Stimulated activated CD8-positive, alpha-beta memory T cell treated with anti-CD3 and anti-CD28 coated beads, Interleukin-7, amount 100 ng/mL, for 24 hours (primary cell): ENCODE data around the gene LSM7.

ENCODE experiments used
- DNase-seq: peaks from one replicate; pipeline ENCODE4 v3.0.0-alpha.2; 2020; ENCODE audit warnings: low read depth

The LSM7 gene

DNA sequence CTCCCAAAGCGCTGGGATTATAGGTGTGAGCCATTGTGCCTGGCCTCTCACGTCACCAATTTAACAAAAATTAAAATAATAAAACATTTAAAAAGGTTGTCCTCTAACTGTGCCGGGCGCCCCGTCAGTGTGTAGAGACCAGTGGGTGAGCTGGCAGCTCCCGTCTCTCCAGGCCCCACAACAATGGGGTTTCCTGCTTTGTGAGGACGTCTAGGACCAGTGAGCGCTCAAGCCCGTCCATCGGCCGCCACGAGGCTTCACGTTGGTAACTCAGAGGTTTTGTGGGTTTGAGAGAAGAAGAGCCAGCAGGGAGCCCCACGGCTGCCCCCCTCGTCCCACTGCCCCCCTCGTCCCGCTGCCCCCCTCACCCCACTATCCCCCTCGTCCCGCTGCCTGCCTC lies 4.7 kb downstream of the LSM7 start:
- no peak for DNase-seq

DNA sequence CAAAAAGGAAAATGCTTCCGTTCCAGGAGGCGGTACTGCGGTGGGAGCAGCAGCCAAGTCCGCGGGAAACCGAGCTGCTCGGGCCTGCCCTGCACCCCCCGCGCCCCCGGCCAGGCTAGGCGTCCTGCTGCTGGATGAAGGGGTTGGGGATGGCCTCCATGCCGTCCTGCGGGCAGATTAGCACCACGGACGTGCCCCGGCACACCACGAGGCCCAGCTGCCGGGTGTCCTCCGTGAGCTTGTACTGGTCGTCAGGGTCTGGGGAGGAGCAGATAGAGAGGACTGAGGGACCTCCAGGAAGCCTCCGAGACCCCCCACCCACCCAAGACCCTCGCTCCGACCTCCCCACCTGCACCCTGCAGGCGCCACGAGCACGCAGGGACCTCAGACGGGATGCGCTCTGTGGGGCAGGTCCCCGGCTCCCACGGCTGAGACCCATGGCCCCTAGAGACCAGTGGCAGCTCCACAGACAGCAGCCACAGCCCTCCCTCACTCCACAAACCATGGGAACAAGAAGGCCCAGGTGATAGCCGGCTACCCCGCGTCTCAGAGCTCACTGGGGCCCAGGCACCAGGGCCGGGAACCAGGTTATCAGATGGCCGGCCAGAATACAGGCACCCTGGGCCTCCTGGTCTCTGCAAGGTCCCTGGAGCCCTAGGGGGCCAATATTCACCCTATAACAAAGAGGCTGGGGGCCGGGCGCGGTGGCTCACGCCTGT lies 6.7 kb downstream of the LSM7 start:
- DNase-seq, result no peak

DNA sequence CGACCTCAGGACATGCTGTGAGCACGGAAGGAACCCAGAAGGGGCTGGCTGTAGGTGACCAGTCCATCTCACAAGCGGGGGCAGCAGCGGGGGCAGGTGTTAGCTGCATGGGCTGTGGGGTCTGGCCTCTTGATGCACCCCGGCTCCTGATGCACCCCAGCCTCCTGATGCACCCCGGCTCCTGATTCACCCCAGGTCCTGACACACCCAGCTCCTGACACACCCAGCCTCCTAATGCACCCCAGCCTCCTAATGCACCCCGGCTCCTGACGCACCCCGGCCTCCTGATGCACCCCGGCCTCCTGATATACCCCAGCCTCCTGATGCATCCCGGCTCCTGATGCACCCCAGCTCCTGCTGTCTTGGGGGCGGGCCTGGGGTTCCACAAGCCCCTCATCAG lies 7.4 kb downstream of the LSM7 start:
- DNase-seq, result no peak

DNA sequence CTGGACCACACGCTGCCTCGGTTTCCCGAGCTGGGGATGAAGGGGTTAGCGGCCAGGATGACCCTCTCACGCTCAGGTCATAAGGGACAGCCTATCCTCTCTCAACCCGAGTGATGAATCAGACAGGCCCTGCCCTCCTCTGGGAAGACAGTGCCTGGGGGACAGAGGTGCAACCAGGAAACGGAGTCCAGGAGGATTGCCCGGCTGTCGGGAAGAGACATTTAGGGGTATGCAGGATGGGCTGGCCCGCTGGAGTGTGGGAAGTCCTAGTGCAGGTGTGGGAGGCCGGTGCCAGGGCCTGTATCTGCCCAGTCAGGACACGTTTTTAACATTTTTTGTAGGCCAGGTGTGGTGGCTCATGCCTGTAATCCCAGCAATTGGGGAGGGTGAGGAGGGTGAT lies 8.3 kb downstream of the LSM7 start:
- DNase-seq, result no peak

DNA sequence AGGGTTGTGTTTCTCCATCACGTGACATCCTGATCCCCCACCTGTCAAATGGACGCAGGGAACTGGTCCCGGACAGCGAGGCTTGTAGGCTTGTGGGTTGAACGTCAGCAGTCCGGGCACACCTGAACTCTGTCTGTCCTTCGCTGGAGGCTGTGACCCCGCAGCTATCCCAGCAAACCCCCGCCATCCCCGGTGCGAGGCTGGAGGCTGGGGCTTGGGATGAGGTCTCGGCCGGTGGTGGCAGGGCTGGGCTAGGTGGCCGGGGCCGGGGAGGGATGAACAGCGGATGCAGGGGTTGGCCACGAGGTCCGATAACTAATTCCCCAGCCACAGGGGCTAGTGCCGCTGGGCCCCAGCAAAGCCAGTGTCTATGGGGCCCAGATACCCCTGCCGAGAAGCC lies 8.8 kb downstream of the LSM7 start:
- DNase-seq, result no peak

DNA sequence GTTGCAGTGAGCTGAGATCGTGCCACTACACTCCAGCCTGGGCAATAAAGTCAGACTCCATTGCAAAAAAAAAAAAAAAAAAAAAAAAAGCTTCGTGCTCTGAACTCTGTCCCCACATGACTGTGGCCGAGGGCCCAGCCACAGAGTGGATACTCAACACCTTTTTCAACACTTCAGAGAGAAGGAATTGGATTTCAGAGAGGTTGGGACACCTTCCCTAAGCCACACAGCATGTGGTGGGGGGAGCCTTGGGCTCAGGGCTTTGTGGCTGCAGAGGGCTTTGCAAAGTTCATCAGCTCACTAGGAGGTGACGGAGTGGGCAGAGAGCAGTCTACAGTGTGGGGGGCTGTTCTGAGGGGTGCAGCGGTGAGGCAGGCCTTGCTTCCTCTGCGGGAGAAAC lies 9.5 kb downstream of the LSM7 start:
- DNase-seq, result no peak

DNA sequence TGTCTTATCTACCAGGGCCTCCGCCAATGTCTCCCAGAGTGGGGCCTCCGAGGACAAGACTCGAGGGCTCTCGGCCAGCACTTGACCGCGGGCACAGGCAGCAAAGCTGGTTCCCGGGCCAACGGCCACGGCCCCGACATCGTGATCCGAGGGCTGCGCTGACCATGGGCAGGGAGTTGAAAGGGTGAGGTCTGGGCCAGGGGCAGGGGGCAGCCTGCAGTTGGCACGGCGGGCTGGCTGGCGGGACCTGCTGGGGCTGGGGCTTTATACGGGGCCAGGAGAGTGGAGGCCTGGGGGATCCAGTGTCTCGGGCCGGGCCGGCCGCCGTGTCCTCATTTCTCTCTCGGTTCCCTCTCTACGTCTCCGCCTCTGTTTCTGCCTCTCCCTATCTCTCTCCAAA lies 10.6 kb downstream of the LSM7 start:
- no peak for DNase-seq

DNA sequence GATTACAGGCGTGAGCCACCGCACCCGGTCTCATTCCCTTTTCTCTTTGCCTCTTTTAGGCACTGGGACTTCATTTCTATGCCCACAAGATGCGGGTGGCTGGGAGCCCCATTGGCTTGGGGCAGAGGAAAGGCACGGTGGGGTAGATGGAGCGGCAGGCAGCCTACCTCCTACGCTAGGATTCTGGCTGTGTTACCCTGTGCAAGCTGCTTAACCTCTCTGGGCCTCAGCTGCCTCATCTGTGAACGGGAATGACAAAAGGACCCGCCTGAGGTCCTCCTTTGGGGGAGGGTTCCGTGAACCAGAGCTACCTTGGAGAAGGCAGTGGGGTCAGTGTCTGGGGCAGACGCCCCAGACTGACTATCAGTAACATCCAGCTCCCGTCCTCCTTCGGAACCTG lies 11.1 kb downstream of the LSM7 start:
- no peak for DNase-seq

DNA sequence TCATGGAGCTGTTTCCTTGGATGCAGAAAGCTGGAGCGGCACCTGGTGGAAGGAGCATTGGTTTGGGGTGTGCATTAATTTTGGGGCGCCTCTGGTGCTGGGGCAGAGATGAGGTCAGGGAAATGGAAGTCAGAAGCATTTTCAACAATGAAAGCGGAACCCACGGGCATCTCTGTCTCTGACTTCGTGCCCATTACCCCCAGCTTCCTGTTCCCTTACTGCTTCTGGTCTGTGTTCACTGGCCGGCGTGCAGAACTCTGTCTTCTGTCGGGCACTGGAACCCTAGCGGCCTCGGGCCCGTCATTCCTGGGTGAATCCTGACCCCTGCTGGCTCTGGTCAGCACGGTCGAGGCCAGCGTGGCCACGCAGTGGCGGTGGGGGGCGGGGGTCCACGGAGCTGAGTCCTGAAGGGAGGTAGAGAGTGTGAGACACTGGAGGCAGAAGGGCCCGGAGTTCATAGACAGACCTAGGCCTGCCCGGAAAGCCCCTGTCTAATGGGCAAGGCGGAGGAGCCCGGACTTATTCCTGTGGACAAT lies 12.5 kb downstream of the LSM7 start:
- DNase-seq, result no peak

DNA sequence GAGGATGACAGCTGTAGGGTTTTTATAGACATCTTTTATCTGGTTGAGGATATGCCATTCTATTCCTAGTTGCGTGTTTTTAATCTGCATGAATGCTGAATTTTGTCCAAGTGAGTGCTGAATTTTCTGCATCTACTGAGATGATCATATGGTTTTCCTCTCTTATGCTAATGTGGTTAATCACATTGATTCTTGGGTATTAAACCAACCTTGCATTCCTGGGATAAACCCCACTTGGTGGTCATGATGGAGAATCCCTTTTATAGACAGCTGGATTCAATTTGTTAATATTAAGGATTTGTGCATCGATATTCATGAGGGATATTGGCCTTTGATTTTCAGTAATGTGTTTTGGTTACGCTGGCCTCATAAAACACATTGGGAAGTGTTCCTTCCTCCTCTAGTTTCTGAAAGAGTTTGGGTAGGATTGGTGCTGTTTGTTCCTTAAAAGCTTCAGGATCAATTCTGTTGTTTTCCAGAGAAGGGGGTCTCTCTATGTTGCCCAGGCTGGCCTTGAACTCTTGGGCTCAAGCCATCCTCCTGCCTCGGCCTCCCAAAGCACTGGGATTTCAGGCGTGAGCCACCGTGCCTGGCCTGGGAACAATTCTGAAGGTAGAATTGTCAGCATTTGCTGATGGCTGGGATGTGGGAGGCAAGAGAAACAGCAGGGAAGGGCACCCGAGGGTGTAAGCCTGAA lies 13.1 kb downstream of the LSM7 start:
- DNase-seq, result no peak

DNA sequence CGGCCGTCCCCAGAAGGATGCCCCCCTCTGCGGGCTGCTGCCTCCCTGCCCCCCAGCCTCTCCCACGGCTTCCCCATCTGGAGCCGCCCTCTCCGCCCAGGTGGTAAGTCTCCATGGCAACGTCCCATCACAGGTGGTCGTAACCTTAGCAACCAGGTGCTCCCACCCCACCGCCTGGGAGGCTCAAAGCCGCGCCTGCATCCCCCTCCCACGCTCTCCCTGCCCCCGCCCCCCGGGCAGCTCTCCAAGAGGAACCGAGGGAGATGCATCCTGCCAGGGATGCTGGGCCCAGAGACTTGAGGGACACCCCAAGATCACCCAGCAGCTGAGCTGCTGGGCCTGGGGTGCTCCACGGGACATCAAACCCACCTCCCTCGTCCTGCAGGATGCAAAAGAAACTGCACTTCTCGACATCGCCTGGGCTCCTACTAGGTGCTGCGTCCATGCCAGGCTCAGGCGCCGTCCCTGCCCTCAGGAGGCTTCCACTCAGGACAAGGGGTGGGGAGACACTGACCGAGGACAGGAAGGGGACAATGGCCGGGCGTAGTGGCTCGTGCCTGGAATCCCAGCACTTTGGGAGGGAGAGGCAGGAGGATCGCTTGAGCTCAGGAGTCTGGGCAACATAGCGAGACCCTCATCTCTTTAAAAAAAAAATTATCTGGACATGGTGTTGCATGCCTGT lies 15.4 kb downstream of the LSM7 start:
- DNase-seq, result no peak

DNA sequence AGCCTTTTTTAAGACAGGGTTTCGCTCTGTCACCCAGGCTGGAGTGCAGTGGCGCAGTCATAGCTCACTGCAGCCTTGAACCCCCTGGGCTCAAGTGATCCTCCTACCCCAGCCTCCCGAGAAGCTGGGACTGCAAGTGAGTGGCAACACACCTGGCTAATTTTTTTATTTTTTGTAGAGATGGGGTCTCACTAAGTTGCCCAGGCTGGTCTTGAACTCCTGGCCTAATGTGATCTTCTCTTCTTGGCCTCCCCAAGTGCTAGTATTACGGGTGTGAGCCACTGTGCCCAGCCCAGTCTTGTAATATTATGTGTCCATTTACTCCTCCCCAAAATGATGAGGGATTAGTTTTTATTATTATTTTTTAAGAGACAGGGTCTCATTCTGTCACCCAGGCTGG lies 17.3 kb downstream of the LSM7 start:
- no peak for DNase-seq

DNA sequence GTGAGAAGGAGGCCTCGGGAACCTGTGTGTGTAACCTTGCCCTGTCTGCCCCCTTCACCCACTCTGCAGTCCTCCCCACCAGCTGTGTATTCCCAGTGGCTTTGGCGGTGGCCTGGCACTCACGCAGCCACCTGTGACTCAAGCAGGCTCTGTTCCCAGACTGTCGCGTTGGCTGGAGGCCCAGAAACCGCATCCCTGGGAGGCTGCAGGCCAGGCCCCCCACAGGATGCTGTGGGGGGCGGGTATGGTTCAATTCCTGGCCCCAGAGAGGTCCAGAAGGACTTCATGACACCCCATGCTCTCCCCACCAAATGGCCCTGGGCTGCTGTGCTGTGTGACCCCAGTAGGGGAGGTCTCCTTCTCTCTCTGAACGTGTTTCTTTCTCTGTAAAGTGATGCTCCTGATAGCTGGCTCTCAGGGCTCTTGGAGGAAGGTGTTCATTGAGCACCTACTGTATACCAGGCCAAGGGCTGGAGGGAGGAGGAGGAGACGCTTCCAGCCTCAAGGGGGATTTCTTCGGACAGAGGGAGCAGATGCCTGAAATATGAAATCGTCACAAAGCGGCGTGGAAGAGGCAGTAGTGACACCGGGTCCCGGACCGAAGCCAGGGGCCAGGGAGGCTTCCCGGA lies 18.5 kb downstream of the LSM7 start:
- no peak for DNase-seq

DNA sequence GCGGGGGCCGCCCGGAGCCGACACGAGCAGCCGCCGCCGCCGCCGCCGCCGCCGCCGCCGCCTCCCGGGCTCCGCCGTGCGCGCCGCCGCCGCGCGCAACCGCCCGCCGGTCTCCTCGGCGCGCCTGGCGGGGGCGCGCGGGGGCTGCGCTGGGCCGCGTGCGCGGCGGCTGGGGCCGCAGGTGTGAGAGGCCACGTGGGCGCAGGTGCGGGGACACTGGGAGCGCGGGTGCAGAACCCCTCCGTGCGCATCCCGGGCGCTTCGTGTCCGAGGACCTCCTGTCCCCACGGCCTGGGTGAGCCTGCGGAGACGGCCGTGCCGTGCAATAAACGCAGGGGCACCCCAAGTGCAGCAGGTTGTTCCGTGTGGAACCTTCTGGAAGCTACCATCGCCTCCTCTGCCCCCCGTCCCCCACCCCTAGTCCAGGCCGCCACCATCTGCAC lies 20.3 kb downstream of the LSM7 start, which contains the start of gene LINGO3:
Gene LINGO3 (minus strand): TSS at position 41 of the 443 bp plus-strand sequence. CDS start 16,378 bp downstream, outside the sequence.
- DNase-seq, result no peak

DNA sequence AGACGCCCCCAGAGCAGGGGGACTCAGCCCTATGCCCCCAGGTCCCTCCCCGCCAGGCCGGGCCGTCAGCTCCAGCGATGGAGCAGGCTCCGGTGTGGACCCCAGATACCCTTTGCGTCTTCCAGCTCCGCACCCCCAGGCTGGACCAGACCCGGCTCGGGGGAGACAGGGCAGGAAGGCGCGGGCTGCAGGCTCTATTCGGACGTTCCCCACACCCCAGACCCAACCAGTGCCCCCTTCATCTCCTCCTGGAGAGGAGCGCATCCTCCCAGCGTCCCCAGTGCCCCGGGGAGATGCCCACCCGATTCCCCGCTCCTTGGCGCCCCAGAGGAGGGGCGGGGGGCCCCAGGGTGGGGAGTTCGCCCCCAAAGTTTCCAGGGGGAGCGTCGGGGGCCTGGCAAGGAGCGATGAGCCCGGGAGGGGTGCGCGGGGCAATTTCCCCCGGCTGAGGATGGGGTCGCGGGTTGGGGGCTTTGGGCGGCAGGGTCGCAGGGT lies 20.8 kb downstream of the LSM7 start:
- DNase-seq, result no peak

DNA sequence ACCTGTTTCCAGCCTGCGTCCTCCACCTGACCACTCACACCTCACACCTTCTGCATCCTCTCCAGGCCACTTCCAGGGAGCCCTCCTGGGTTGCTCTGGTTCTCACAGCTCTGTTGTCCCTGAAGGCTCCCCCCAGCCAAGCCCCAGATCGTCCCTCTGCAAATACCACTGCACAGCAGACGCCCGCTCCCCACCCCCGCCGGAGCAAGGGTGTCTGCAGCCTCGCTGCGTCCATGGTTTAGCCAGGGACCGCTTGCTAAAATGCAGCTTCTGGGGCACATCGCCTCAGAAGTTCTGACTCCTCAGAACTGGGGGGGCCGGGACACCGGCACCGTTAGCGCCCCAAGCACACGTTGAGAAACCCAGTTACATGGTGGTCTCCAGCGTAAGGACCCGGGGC lies 21.4 kb downstream of the LSM7 start:
- DNase-seq, result no peak

DNA sequence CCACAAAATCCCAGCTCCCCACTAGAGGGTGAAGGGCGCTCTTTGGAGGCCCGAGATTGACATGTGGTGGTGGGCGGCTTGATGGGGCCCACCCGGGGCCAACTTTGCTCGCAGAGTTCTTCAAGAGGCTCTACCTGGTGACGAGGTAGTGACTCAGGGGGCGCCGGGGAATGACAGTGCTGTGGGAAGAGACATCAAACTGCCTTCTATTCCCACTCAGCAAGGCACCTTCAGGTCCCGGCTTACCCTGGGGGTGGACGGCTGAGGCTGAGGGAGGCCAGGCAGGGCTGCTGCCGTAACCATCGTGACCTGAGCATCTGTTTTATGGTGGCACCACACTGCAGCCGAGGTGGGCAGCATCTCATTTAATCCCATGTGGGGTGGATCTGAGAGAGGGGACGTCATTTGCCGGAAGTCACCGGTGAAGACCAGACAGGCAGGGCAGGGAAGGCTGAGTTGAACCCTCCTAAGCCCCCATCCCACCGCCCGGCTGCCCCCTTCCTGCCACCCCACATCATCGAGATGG lies 22.0 kb downstream of the LSM7 start:
- DNase-seq, result no peak

DNA sequence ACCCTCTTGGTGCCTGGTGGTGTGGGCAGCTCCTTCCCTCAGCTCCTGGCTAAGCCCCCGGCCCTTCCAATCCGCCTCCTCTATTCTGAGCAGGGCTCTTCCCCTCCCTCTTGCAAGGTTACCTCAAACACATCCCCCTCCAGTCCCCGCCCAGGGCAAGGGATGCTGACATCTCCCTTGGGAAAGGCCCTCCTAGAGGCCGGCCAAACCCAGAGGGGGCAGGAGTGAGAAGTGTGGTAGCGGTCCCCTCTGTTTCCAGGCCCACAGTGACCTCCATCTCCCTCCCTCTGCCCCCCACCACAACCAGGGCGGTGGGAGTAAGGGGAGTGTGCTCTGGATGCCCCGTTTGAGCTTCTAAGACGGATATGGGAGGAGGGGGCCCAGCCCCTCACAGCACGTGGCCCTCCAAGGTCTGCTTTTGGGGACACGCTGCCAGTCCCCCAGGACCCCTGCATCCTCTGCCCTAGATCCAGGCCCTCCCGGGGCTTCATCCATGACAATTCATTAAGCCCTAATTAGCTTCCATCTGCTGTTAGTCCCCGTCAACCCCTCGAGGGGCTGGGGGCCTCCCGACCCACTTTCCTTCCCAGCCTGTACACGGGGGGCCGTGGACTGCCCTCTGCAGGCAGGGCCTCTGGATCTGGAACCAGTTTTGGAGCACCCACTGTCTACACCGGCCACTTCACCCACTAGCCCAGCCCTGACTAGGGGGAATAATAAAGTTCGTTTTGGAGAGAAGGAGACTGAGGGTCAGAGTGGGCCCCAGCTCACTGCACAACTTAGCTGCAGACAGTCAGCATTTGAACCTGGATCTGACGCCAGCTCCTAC lies 22.7 kb downstream of the LSM7 start:
- DNase-seq, result no peak

DNA sequence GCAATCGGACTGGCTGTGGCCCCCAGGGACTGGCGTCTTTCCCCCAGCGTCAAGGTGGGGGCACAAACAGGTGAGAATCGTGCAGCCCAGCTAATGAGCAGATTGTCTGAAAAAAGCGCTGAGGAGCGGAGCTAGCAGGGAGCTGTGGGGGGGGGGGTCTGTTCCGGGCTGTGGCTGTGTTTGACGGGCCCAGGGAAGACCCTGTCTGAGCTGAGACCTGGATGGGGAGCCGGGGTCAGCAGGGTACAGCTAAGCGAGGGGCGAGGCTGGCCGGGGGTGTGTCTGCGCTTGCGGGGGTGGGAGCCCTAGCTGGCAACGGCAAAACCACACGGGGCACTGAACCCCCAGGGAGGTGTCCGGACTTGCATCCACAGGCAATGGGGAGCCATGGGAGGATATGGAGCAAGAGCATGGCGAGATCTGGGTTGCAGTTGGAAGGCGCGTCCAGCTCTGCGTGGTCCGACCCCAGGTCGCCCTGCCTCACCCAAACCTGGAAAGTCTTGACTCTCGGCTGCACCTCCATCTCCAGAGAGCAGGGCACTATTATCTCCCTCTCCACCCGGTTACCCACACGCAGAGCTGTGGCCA lies 25.1 kb downstream of the LSM7 start:
- no peak for DNase-seq

DNA sequence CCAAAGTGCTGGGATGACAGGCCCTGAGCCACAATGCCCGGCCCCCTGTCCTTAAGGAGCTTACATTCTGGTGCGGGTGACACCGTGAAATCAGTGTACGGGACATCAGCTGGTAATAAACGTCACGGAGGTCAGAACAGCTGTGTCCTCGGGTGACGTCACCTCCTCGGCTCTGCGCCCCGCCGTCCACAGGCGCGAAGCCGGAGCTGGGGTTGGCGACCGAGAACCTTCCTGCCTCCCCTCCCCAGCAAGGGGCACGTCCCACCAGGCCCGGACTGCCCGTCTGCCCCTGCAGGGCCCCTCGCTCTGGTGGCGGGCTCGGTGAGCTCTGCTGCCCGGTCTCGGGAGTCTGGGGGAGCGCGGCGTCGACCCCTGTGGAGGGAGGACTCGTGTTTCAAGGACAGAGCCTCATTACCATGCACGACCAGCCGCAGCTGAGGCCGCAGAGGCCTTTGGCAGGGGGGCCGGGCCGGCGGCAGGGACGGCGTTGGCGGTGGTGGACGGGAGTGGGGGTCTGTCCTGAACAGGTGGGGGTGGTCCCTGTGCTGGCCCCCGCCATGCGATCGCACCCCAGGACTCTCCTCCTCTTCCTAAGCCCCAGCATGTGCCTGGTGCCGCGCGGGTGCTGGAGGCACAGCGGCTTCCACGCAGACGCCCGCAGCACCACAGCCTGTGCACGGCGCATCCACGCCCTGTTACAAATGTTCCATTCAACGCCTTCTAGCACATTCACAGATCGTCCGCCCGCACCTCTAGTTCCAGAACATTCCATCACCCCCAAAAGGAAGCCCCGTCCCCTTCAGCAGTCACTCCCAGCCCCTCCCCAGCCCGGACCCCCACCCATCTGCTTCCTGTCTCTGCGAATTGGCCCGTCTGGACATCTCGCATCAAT lies 25.8 kb downstream of the LSM7 start:
- DNase-seq, result no peak
